WTC11 (cell line): Measurements from ENCODE around the gene PRKCE. TPM values are rescaled to one million over a fixed set of nuclear protein-coding genes. Genes with fewer than 3 reads are reported as not detected.

Experiments used
- ATAC-seq: fragments of 200-7000 bp; cut with Tn5 transposase; 2 replicates; pipeline ENCODE4 v1.10.0; 2021; ENCODE audit warnings: mild to moderate bottlenecking, moderate library complexity
- CTCF ChIA-PET: fragments of 300-600 bp; sonication (Branson Sonifier 250); formaldehyde crosslinking; loops from one replicate; lab custom pipeline; 2021; ENCODE audit warnings: antibody characterized with exemption; lab: Charles Lee
- POLR2A ChIA-PET: fragments of 350-600 bp; sonication (Branson Sonifier 250); formaldehyde crosslinking; loops from one replicate; lab custom pipeline; 2021; ENCODE audit warnings: antibody characterized with exemption; lab: Charles Lee
- DNase-seq: peaks from one replicate; pipeline ENCODE4 v3.0.0; 2021; ENCODE audit warnings: low spot score
- H3K27ac Mint-ChIP-seq: 2 replicates; pipeline ENCODE4 v1.8.0; 2021; ENCODE audit warnings: mixed read lengths
- H3K27me3 Mint-ChIP-seq: 2 replicates; pipeline ENCODE4 v1.8.0; 2021; ENCODE audit warnings: low read depth, mild to moderate bottlenecking, moderate library complexity, mixed read lengths
- H3K36me3 Mint-ChIP-seq: 2 replicates; pipeline ENCODE4 v1.8.0; 2021; ENCODE audit warnings: mixed read lengths
- H3K4me1 Mint-ChIP-seq: 2 replicates; pipeline ENCODE4 v1.8.0; 2022; ENCODE audit warnings: mixed read lengths
- H3K4me3 Mint-ChIP-seq: 2 replicates; pipeline ENCODE4 v1.8.0; 2021; ENCODE audit warnings: mild to moderate bottlenecking, moderate library complexity, mixed read lengths
- H3K9me3 Mint-ChIP-seq: 2 replicates; pipeline ENCODE4 v1.8.0; 2021; ENCODE audit warnings: mixed read lengths
- ATF3 ChIP-seq: sonication (generic); formaldehyde crosslinking; conservative IDR thresholded peaks from 2 replicates; pipeline ENCODE4 v1.8.1; 2022; ENCODE audit warnings: mild to moderate bottlenecking, missing genetic modification reagents
- E2F5 ChIP-seq: sonication (generic); formaldehyde crosslinking; IDR thresholded peaks from 2 replicates; pipeline ENCODE4 v1.8.1; 2022; ENCODE audit warnings: mild to moderate bottlenecking, moderate library complexity, missing genetic modification reagents
- FOXK1 ChIP-seq: sonication (generic); formaldehyde crosslinking; IDR thresholded peaks from 2 replicates; pipeline ENCODE4 v1.8.0; 2022; ENCODE audit warnings: mild to moderate bottlenecking, moderate library complexity, missing genetic modification reagents
- GABPB1 ChIP-seq: sonication (generic); formaldehyde crosslinking; IDR thresholded peaks from 2 replicates; pipeline ENCODE4 v1.8.1; 2023; ENCODE audit warnings: mild to moderate bottlenecking, missing genetic modification reagents
- GRHL2 ChIP-seq: fragments of 250-450 bp; sonication (Bioruptor Pico); IDR thresholded peaks from 2 replicates; pipeline ENCODE4 v1.8.0; 2022; ENCODE audit warnings: mild to moderate bottlenecking, moderate library complexity; ENCODE audit not compliant: insufficient replicate concordance, severe bottlenecking
- GTF2I ChIP-seq: fragments of 250-450 bp; sonication (Bioruptor Pico); conservative IDR thresholded peaks from 2 replicates; pipeline ENCODE4 v1.4.0; 2021; ENCODE audit warnings: mild to moderate bottlenecking
- HMGA2 ChIP-seq: fragments of 250-450 bp; sonication (Bioruptor Pico); IDR thresholded peaks from 2 replicates; pipeline ENCODE4 v1.4.0; 2021; ENCODE audit warnings: mild to moderate bottlenecking, moderate library complexity
- JAZF1 ChIP-seq: fragments of 250-450 bp; sonication (Bioruptor Pico); IDR thresholded peaks from 2 replicates; pipeline ENCODE4 v1.9.0; 2021; ENCODE audit warnings: moderate library complexity, mild to moderate bottlenecking, inconsistent platforms
- KAT7 ChIP-seq: sonication (generic); formaldehyde crosslinking; IDR thresholded peaks from 2 replicates; pipeline ENCODE4 v1.8.1; 2023; ENCODE audit warnings: missing genetic modification reagents, mild to moderate bottlenecking, borderline replicate concordance
- NFATC4 ChIP-seq: fragments of 250-450 bp; sonication (Bioruptor Pico); IDR thresholded peaks from 2 replicates; pipeline ENCODE4 v1.9.0; 2021; ENCODE audit warnings: mild to moderate bottlenecking
- NFE2L1 ChIP-seq: sonication (generic); formaldehyde crosslinking; IDR thresholded peaks from 2 replicates; pipeline ENCODE4 v1.8.1; 2023; ENCODE audit warnings: missing genetic modification reagents
- OVOL2 ChIP-seq: fragments of 250-450 bp; sonication (Bioruptor Pico); IDR thresholded peaks from 2 replicates; pipeline ENCODE4 v1.9.0; 2021; ENCODE audit warnings: mild to moderate bottlenecking, borderline replicate concordance
- PRRX2 ChIP-seq: fragments of 250-450 bp; sonication (Bioruptor Pico); IDR thresholded peaks from 2 replicates; pipeline ENCODE4 v1.8.0; 2021; ENCODE audit warnings: mild to moderate bottlenecking
- RORB ChIP-seq: fragments of 250-450 bp; sonication (Bioruptor Pico); IDR thresholded peaks from 2 replicates; pipeline ENCODE4 v1.9.0; 2021; ENCODE audit warnings: mild to moderate bottlenecking
- SMAD3 ChIP-seq: sonication (generic); formaldehyde crosslinking; IDR thresholded peaks from 2 replicates; pipeline ENCODE4 v1.8.0; 2022; ENCODE audit warnings: missing genetic modification reagents, mild to moderate bottlenecking, borderline replicate concordance
- SP1 ChIP-seq: sonication (generic); formaldehyde crosslinking; conservative IDR thresholded peaks from 2 replicates; pipeline ENCODE4 v1.8.1; 2022; ENCODE audit warnings: missing genetic modification reagents
- ZNF219 ChIP-seq: sonication (generic); formaldehyde crosslinking; IDR thresholded peaks from 2 replicates; pipeline ENCODE4 v1.8.0; 2023; ENCODE audit warnings: missing genetic modification reagents, mild to moderate bottlenecking, borderline replicate concordance
- total RNA-seq: library from RNA; stranded (reverse); gene quantifications from 3 replicates; pipeline ENCODE4 v1.2.3, GENCODE V29; 2021
- TF ChIP-seq, protein P1 (sequence below): fragments of 250-450 bp; sonication (Bioruptor Pico); IDR thresholded peaks from 2 replicates; pipeline ENCODE4 v1.9.0; 2021; ENCODE audit warnings: mild to moderate bottlenecking, borderline replicate concordance
- TF ChIP-seq, protein P2 (sequence below): fragments of 200-600 bp; IDR thresholded peaks from 2 replicates; pipeline ENCODE4 v1.8.0; 2022; ENCODE audit warnings: antibody characterized with exemption
- TF ChIP-seq, protein P3 (sequence below): sonication (generic); formaldehyde crosslinking; IDR thresholded peaks from 2 replicates; pipeline ENCODE4 v1.8.0; 2022; ENCODE audit warnings: mild to moderate bottlenecking, missing genetic modification reagents
- TF ChIP-seq, protein P4 (sequence below): sonication (generic); formaldehyde crosslinking; IDR thresholded peaks from 2 replicates; pipeline ENCODE4 v1.8.1; 2022; ENCODE audit warnings: low read depth, mild to moderate bottlenecking, moderate library complexity, missing genetic modification reagents, borderline replicate concordance
- TF ChIP-seq, protein P5 (sequence below): sonication (generic); formaldehyde crosslinking; IDR thresholded peaks from 2 replicates; pipeline ENCODE4 v1.8.0; 2023; ENCODE audit warnings: mild to moderate bottlenecking, missing genetic modification reagents

Gene PRKCE
- total RNA-seq, 1 experiment from 2014 or later, result 5.8 TPM

DNA sequence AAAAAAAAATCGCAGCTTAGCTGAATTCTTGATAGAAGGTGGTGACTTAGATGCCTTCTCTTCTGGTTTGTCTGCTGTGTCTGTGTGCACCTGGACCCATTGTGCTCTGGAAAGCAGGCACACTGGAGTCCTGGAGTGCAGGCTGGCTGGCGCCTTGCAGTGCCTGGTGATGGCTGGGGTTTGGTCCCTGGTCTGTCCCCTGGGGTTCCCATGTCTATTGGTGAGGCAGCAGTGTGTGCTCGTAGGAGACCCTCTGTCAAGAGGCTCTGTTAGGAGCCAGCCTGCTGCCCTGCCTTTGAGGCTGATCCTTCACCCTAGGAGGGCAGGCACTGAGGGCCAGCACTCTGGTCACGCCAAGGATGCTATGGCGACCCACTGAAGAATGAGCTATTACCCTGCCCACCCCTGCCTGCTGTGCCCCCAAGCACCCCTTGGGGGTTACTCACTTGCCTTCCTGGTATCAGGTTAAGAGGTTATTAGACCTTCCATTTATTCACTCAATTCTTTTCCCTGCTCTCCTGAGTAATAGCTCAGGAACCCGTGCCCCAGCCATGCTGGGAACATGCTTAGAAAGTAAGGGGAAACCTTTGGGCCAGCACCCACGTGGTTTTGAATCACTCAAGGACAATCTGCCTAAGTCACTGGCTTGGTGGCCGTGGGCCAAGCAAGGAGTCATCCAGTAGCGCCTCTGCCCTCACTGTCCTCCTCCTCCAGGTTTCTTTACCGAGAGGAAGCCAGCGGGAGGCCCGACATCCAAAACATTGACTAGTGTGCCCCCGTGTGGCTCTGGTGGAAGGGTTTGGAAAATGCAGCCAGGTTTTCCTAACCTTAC, 284.5 kb downstream of the PRKCE start:
- no peaks in the 10 kb centered on the region for H3K9me3 Mint-ChIP-seq
- H3K36me3 Mint-ChIP-seq, result no peaks in the 10 kb centered on the region
- H3K27me3 Mint-ChIP-seq, result no peaks in the 10 kb centered on the region
- no peak for TF ChIP-seq GTF2I (CRISPR knock-in tag)
- TF ChIP-seq SMAD3 (CRISPR knock-in tag), result no peak
- no peak for TF ChIP-seq ZNF219
- no peak for TF ChIP-seq FOXK1 (CRISPR knock-in tag)
- no peak for TF ChIP-seq HMGA2 (CRISPR knock-in tag)
- TF ChIP-seq GABPB1 (CRISPR knock-in tag), result peak; percentile 39; the same call in 1 of the 2 replicates
- no peak for TF ChIP-seq NFATC4 (CRISPR knock-in tag)
- no peak for TF ChIP-seq PRRX2 (CRISPR knock-in tag)
- no peak for TF ChIP-seq E2F5
- TF ChIP-seq ATF3 (CRISPR knock-in tag), result no peak
- TF ChIP-seq, protein P1, sequence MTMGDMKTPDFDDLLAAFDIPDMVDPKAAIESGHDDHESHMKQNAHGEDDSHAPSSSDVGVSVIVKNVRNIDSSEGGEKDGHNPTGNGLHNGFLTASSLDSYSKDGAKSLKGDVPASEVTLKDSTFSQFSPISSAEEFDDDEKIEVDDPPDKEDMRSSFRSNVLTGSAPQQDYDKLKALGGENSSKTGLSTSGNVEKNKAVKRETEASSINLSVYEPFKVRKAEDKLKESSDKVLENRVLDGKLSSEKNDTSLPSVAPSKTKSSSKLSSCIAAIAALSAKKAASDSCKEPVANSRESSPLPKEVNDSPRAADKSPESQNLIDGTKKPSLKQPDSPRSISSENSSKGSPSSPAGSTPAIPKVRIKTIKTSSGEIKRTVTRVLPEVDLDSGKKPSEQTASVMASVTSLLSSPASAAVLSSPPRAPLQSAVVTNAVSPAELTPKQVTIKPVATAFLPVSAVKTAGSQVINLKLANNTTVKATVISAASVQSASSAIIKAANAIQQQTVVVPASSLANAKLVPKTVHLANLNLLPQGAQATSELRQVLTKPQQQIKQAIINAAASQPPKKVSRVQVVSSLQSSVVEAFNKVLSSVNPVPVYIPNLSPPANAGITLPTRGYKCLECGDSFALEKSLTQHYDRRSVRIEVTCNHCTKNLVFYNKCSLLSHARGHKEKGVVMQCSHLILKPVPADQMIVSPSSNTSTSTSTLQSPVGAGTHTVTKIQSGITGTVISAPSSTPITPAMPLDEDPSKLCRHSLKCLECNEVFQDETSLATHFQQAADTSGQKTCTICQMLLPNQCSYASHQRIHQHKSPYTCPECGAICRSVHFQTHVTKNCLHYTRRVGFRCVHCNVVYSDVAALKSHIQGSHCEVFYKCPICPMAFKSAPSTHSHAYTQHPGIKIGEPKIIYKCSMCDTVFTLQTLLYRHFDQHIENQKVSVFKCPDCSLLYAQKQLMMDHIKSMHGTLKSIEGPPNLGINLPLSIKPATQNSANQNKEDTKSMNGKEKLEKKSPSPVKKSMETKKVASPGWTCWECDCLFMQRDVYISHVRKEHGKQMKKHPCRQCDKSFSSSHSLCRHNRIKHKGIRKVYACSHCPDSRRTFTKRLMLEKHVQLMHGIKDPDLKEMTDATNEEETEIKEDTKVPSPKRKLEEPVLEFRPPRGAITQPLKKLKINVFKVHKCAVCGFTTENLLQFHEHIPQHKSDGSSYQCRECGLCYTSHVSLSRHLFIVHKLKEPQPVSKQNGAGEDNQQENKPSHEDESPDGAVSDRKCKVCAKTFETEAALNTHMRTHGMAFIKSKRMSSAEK (CRISPR knock-in tag), result no peak
- TF ChIP-seq KAT7 (CRISPR knock-in tag), result no peak
- TF ChIP-seq, protein P2, sequence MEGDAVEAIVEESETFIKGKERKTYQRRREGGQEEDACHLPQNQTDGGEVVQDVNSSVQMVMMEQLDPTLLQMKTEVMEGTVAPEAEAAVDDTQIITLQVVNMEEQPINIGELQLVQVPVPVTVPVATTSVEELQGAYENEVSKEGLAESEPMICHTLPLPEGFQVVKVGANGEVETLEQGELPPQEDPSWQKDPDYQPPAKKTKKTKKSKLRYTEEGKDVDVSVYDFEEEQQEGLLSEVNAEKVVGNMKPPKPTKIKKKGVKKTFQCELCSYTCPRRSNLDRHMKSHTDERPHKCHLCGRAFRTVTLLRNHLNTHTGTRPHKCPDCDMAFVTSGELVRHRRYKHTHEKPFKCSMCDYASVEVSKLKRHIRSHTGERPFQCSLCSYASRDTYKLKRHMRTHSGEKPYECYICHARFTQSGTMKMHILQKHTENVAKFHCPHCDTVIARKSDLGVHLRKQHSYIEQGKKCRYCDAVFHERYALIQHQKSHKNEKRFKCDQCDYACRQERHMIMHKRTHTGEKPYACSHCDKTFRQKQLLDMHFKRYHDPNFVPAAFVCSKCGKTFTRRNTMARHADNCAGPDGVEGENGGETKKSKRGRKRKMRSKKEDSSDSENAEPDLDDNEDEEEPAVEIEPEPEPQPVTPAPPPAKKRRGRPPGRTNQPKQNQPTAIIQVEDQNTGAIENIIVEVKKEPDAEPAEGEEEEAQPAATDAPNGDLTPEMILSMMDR, result peak; percentile 50
- no peak for TF ChIP-seq OVOL2 (CRISPR knock-in tag)
- H3K27ac Mint-ChIP-seq, result no peak overlapping the region
- ATAC-seq (peak; percentile 91), DNase-seq (peak; percentile 82)
- ChIA-PET POLR2A (no interaction called here), CTCF (interaction anchor here (0.6 to 1.6 kb wide), 6 partner anchors 23 to 350 kb away, joined by 3 to 8 read pairs (median 3); no protein-coding TSS in a partner anchor)
- H3K4me1 Mint-ChIP-seq, result peaks cover 30% of the 10 kb centered on the region
- H3K4me3 Mint-ChIP-seq, result no peak overlapping the region

DNA sequence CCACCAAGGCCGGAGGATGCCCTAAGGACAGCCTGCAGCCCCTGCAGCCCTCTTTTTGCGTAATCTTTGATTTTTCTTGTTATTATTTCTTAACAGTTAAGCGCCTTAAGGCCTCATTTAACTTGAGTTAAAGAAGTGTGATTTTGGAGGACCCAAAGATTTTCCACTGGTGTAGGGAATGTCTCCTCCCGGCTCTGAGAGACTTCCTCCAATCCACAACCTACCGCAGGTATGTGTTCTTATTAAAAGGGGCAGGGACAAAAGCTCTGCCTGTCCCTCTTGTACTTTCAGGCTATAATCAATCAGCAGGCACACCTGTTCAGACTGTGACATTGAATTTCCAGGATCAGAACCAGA, 285.1 kb downstream of the PRKCE start:
- H3K9me3 Mint-ChIP-seq, result peaks cover 4% of the 10 kb centered on the region; the same call in 1 of the 2 replicates
- TF ChIP-seq RORB (CRISPR knock-in tag) (no peak), JAZF1 (CRISPR knock-in tag) (no peak), NFE2L1 (no peak), GRHL2 (CRISPR knock-in tag) (no peak), SP1 (CRISPR knock-in tag) (no peak), ZNF219 (no peak)
- TF ChIP-seq, protein P3, sequence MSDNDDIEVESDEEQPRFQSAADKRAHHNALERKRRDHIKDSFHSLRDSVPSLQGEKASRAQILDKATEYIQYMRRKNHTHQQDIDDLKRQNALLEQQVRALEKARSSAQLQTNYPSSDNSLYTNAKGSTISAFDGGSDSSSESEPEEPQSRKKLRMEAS, result no peak
- TF ChIP-seq, protein P4, sequence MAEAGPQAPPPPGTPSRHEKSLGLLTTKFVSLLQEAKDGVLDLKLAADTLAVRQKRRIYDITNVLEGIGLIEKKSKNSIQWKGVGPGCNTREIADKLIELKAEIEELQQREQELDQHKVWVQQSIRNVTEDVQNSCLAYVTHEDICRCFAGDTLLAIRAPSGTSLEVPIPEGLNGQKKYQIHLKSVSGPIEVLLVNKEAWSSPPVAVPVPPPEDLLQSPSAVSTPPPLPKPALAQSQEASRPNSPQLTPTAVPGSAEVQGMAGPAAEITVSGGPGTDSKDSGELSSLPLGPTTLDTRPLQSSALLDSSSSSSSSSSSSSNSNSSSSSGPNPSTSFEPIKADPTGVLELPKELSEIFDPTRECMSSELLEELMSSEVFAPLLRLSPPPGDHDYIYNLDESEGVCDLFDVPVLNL (CRISPR knock-in tag), result no peak
- TF ChIP-seq, protein P5, sequence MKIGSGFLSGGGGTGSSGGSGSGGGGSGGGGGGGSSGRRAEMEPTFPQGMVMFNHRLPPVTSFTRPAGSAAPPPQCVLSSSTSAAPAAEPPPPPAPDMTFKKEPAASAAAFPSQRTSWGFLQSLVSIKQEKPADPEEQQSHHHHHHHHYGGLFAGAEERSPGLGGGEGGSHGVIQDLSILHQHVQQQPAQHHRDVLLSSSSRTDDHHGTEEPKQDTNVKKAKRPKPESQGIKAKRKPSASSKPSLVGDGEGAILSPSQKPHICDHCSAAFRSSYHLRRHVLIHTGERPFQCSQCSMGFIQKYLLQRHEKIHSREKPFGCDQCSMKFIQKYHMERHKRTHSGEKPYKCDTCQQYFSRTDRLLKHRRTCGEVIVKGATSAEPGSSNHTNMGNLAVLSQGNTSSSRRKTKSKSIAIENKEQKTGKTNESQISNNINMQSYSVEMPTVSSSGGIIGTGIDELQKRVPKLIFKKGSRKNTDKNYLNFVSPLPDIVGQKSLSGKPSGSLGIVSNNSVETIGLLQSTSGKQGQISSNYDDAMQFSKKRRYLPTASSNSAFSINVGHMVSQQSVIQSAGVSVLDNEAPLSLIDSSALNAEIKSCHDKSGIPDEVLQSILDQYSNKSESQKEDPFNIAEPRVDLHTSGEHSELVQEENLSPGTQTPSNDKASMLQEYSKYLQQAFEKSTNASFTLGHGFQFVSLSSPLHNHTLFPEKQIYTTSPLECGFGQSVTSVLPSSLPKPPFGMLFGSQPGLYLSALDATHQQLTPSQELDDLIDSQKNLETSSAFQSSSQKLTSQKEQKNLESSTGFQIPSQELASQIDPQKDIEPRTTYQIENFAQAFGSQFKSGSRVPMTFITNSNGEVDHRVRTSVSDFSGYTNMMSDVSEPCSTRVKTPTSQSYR (CRISPR knock-in tag), result no peak

More for the DNA sequence above, 285.1 kb downstream of the PRKCE start:
- ATAC-seq (peak; percentile 43), DNase-seq (no peak)
- Mint-ChIP-seq H3K4me1 (peaks cover 30% of the 10 kb centered on the region), H3K4me3 (no peak overlapping the region), H3K27me3 (no peaks in the 10 kb centered on the region), H3K36me3 (no peaks in the 10 kb centered on the region), H3K27ac (no peak overlapping the region)
- ChIA-PET POLR2A (no interaction called here), CTCF (interaction anchor here (0.6 to 1.6 kb wide), 9 partner anchors 8 to 294 kb away, joined by 3 to 8 read pairs (median 5); no protein-coding TSS in a partner anchor)
